Liver (tissue), 3 donors: ENCODE measurements around the gene CCNE1.

Experiments
- GABPA ChIP-seq, 2 donors: IDR thresholded peaks in 1 of 2; conservative IDR thresholded peaks in 1 of 2; 2 replicates each; pipeline ENCODE4 v1.6.1; 2016; ENCODE audit warnings: antibody characterized with exemption in 2 of 2, mild to moderate bottlenecking in 1 of 2, moderate library complexity in 1 of 2
- RAD21 ChIP-seq, 2 donors: IDR thresholded peaks; 2 replicates each; pipeline ENCODE4 v1.6.1; 2016; ENCODE audit warnings: antibody characterized with exemption in 2 of 2, mild to moderate bottlenecking in 2 of 2
- TAF1 ChIP-seq: conservative IDR thresholded peaks from 2 replicates; pipeline ENCODE4 v1.6.1; 2016; ENCODE audit warnings: antibody characterized with exemption, mild to moderate bottlenecking
- YY1 ChIP-seq: IDR thresholded peaks from 2 replicates; pipeline ENCODE4 v1.6.1; 2016; ENCODE audit warnings: antibody characterized with exemption, mild to moderate bottlenecking
- TF ChIP-seq, protein P1 (sequence below): fragments of 150-350 bp; IDR thresholded peaks from 2 replicates; pipeline ENCODE4 v1.5.1; 2017; ENCODE audit warnings: improper control_type of control experiment, low read depth, low read length; ENCODE audit not compliant: missing input control
- TF ChIP-seq, protein P2 (sequence below): IDR thresholded peaks from 2 replicates; pipeline ENCODE4 v1.6.1; 2016; ENCODE audit warnings: antibody characterized with exemption
- donor health status: healthy.
- donor health status: healthy.

DNA sequence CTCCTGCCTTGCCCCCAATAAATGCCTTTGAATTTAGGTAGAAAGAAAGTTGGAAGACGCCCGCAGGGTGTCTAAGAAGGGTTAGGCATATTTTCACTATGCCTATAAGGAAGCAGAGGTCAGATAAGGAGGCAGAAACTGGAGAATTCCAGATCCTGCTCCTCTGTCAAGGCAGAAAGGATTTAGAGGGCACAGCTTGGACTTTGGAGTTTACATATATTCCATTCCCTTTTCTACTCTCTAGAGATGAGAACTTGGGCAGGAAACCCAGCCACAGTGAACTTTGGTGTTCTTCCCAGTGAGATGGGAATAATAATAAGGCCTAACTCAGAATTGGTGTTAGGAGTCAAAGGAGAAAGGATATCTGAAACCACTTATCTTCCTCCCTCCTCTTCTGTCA lies 37.4 kb downstream of the CCNE1 start:
- TF ChIP-seq YY1: no peak
- TF ChIP-seq, protein P1, sequence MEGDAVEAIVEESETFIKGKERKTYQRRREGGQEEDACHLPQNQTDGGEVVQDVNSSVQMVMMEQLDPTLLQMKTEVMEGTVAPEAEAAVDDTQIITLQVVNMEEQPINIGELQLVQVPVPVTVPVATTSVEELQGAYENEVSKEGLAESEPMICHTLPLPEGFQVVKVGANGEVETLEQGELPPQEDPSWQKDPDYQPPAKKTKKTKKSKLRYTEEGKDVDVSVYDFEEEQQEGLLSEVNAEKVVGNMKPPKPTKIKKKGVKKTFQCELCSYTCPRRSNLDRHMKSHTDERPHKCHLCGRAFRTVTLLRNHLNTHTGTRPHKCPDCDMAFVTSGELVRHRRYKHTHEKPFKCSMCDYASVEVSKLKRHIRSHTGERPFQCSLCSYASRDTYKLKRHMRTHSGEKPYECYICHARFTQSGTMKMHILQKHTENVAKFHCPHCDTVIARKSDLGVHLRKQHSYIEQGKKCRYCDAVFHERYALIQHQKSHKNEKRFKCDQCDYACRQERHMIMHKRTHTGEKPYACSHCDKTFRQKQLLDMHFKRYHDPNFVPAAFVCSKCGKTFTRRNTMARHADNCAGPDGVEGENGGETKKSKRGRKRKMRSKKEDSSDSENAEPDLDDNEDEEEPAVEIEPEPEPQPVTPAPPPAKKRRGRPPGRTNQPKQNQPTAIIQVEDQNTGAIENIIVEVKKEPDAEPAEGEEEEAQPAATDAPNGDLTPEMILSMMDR: no peak
- no peak for TF ChIP-seq GABPA (IDR thresholded peaks at IDR 0.05 in 1 of 2, conservative IDR thresholded peaks at IDR 0.05 in 1 of 2)
- no peak for TF ChIP-seq RAD21 (IDR thresholded peaks at IDR 0.05)
- TF ChIP-seq, protein P2, sequence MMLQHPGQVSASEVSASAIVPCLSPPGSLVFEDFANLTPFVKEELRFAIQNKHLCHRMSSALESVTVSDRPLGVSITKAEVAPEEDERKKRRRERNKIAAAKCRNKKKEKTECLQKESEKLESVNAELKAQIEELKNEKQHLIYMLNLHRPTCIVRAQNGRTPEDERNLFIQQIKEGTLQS: no peak
- no peak for TF ChIP-seq TAF1
